OCI-LY1 (cell line): ENCODE results near the gene HELT.
"Not testable (repeated sequence)": the region's sequence is repeated elsewhere in the genome, so short reads cannot be mapped to it uniquely, and the experiment has no call there.

Source experiments
- H2AFZ ChIP-seq: fragments of 200-600 bp; sonication (generic), shearing (Covaris generic); 2 replicates; pipeline ENCODE4 v1.6.0; 2014; ENCODE audit warnings: antibody characterized with exemption, mild to moderate bottlenecking, low read length
- H3F3A ChIP-seq: fragments of 200-600 bp; sonication (generic), shearing (Covaris generic); 2 replicates; pipeline ENCODE4 v1.6.0; 2014; ENCODE audit warnings: mild to moderate bottlenecking, antibody characterized with exemption, low read length, moderate library complexity; ENCODE audit not compliant: insufficient read depth
- H3K27ac ChIP-seq: fragments of 200-600 bp; sonication (generic); 2 replicates; pipeline ENCODE4 v1.5.1; 2014; ENCODE audit warnings: low read length, mixed run types, mild to moderate bottlenecking, low read depth; ENCODE audit not compliant: poor library complexity, severe bottlenecking
- H3K27me3 ChIP-seq: fragments of 200-600 bp; sonication (generic); 2 replicates; pipeline ENCODE4 v1.6.0; 2014; ENCODE audit warnings: antibody characterized with exemption, mild to moderate bottlenecking, low read length, moderate library complexity; ENCODE audit not compliant: insufficient read depth
- H3K36me3 ChIP-seq: fragments of 200-600 bp; sonication (generic); 2 replicates; pipeline ENCODE4 v1.6.1; 2014; ENCODE audit warnings: mild to moderate bottlenecking, antibody characterized with exemption, low read length, moderate library complexity, mixed read lengths; ENCODE audit not compliant: insufficient read depth
- H3K4me1 ChIP-seq: fragments of 200-600 bp; sonication (generic); 2 replicates; pipeline ENCODE4 v1.5.1; 2014; ENCODE audit warnings: mild to moderate bottlenecking, low read length, moderate library complexity; ENCODE audit not compliant: insufficient read depth, severe bottlenecking
- H3K4me2 ChIP-seq: fragments of 200-600 bp; sonication (generic), shearing (Covaris generic); 2 replicates; pipeline ENCODE4 v1.6.1; 2014; ENCODE audit warnings: low read length
- H3K4me3 ChIP-seq: fragments of 200-600 bp; sonication (generic); 2 replicates; pipeline ENCODE4 v1.5.1; 2014; ENCODE audit warnings: low read length, low read depth, mild to moderate bottlenecking, mixed read lengths; ENCODE audit not compliant: poor library complexity, severe bottlenecking
- H3K79me2 ChIP-seq: fragments of 200-600 bp; shearing (Covaris generic); 2 replicates; pipeline ENCODE4 v1.6.1; 2016; ENCODE audit warnings: mixed run types, low read length, mixed read lengths; ENCODE audit not compliant: insufficient read depth
- H3K9ac ChIP-seq: fragments of 200-600 bp; sonication (generic), shearing (Covaris generic); 2 replicates; pipeline ENCODE4 v1.6.1; 2014; ENCODE audit warnings: mild to moderate bottlenecking, low read length, mixed read lengths
- H3K9me2 ChIP-seq: fragments of 200-600 bp; sonication (generic), shearing (Covaris generic); 2 replicates; pipeline ENCODE4 v1.6.1; 2014; ENCODE audit warnings: low read depth, mild to moderate bottlenecking, low read length, mixed read lengths
- H3K9me3 ChIP-seq: fragments of 200-600 bp; shearing (Covaris generic); 2 replicates; pipeline ENCODE4 v1.6.1; 2014; ENCODE audit warnings: low read length, mixed read lengths
- H4K20me1 ChIP-seq: fragments of 200-600 bp; sonication (generic), shearing (Covaris generic); 2 replicates; pipeline ENCODE4 v1.6.0; 2016; ENCODE audit warnings: mild to moderate bottlenecking, low read length; ENCODE audit not compliant: insufficient read depth
- EZH2 ChIP-seq: fragments of 200-600 bp; sonication (generic), shearing (Covaris generic); IDR thresholded peaks from 2 replicates; pipeline ENCODE4 v1.8.0; 2017; ENCODE audit warnings: borderline replicate concordance, mixed run types, mild to moderate bottlenecking, antibody characterized with exemption, low read length, moderate library complexity, mixed read lengths
- TF ChIP-seq, protein P1 (sequence below): fragments of 200-600 bp; sonication (generic), shearing (Covaris generic); IDR thresholded peaks from 2 replicates; pipeline ENCODE4 v1.5.1; 2017; ENCODE audit warnings: mild to moderate bottlenecking, antibody characterized with exemption, low read length, moderate library complexity, mixed read lengths

Gene HELT

DNA sequence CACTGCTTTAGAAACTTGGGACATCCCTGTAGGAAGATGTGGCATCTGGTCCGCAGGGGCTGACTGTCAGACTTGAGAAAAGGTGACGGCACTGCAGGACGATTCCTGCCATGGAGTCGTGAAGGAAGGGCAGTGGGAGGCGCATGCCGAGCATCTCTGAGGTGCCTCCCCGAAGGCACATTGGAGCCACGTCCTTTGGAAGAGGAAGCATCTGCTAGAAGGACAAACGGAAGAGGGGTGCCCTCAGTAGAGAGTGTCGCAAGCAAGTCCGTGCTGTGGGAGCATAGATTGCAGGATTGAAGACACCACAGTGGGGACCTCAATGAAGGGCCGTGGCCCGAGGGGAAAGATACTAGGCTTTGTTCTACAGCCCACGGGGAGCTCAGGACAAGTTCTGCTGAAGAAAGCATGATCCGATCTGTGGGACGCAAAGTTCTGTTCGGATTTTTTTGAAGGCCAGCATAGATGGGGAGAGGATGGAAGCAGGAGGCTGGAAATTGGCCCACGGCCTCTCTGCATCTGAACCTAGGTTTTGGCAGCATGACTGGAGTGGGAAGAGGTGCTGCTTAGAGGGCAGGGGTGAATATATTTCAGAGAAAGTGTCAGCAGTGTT lies 24.2 kb upstream of the HELT start:
- no peaks in the 10 kb centered on the region for H3F3A ChIP-seq
- no peak overlapping the region for H3K4me2 ChIP-seq
- no peak for TF ChIP-seq EZH2
- TF ChIP-seq, protein P1, sequence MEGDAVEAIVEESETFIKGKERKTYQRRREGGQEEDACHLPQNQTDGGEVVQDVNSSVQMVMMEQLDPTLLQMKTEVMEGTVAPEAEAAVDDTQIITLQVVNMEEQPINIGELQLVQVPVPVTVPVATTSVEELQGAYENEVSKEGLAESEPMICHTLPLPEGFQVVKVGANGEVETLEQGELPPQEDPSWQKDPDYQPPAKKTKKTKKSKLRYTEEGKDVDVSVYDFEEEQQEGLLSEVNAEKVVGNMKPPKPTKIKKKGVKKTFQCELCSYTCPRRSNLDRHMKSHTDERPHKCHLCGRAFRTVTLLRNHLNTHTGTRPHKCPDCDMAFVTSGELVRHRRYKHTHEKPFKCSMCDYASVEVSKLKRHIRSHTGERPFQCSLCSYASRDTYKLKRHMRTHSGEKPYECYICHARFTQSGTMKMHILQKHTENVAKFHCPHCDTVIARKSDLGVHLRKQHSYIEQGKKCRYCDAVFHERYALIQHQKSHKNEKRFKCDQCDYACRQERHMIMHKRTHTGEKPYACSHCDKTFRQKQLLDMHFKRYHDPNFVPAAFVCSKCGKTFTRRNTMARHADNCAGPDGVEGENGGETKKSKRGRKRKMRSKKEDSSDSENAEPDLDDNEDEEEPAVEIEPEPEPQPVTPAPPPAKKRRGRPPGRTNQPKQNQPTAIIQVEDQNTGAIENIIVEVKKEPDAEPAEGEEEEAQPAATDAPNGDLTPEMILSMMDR: no peak

GRCh38 chr4:184994623-184995010 lies 23.7 kb upstream of the HELT start:
- Histone ChIP-seq H3K4me2 (no peak overlapping the region), H3K9me2 (no peaks in the 10 kb centered on the region), H3K9me3 (no peaks in the 10 kb centered on the region), H3F3A (no peaks in the 10 kb centered on the region), H3K27ac (no peak overlapping the region), H3K79me2 (no peaks in the 10 kb centered on the region), H3K9ac (no peak overlapping the region), H4K20me1 (no peaks in the 10 kb centered on the region), H3K4me3 (no peak overlapping the region), H3K4me1 (no peaks in the 10 kb centered on the region), H3K36me3 (no peaks in the 10 kb centered on the region), H3K27me3 (no peaks in the 10 kb centered on the region), H2AFZ (no peak overlapping the region)
- TF ChIP-seq EZH2: no peak
- TF ChIP-seq, protein P1: no peak

More for the DNA sequence above, 24.2 kb upstream of the HELT start:
- Histone ChIP-seq H4K20me1 (no peaks in the 10 kb centered on the region), H3K9me3 (no peaks in the 10 kb centered on the region), H3K4me1 (no peaks in the 10 kb centered on the region), H3K4me3 (no peak overlapping the region), H3K36me3 (no peaks in the 10 kb centered on the region), H3K27ac (no peak overlapping the region), H3K27me3 (no peaks in the 10 kb centered on the region), H3K79me2 (no peaks in the 10 kb centered on the region), H3K9ac (no peak overlapping the region), H3K9me2 (no peaks in the 10 kb centered on the region), H2AFZ (no peak overlapping the region)

DNA sequence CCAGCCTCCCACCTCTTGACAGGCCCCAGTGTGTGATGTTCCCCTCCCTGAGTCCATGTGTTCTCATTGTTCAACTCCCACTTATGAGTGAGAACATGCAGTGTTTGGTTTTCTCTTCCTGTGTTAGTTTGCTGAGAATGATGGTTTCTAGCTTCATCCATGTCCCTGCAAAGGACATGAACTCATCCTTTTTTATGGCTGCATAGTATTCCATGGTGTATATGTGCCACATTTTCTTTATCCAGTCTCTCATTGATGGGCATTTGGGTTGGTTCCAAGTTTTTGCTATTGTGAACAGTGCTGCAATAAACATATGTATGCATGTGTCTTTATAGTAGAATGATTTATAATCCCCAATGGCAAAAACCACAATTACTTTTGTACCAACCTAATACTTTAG lies 20.6 kb upstream of the HELT start:
- H3K9ac ChIP-seq, H3K79me2 ChIP-seq, H3K9me3 ChIP-seq, H3K27ac ChIP-seq, H3K4me2 ChIP-seq, H3K36me3 ChIP-seq, H2AFZ ChIP-seq, H3K4me3 ChIP-seq, H3K4me1 ChIP-seq, H3K9me2 ChIP-seq, H3K27me3 ChIP-seq, H3F3A ChIP-seq, H4K20me1 ChIP-seq: not testable (repeated sequence)

- H3F3A ChIP-seq: no peaks in the 10 kb centered on the region
- H4K20me1 ChIP-seq: no peaks in the 10 kb centered on the region
- H3K27ac ChIP-seq: no peak overlapping the region
- H3K9ac ChIP-seq: no peak overlapping the region
- no peak for TF ChIP-seq EZH2
- TF ChIP-seq, protein P1: no peak
- H3K36me3 ChIP-seq: no peaks in the 10 kb centered on the region
- no peak overlapping the region for H2AFZ ChIP-seq
- H3K9me3 ChIP-seq: no peaks in the 10 kb centered on the region
- no peak overlapping the region for H3K4me2 ChIP-seq
- H3K27me3 ChIP-seq: no peaks in the 10 kb centered on the region
- H3K79me2 ChIP-seq: no peaks in the 10 kb centered on the region
- no peaks in the 10 kb centered on the region for H3K9me2 ChIP-seq
- H3K4me1 ChIP-seq: peaks cover 4% of the 10 kb centered on the region
- H3K4me3 ChIP-seq: no peak overlapping the region
Measured at GRCh38 chr4:185002784-185003183, 15.5 kb upstream of the HELT start.
